NCI-H748 (cell line): ENCODE measurements around the gene KLRC4.
A peak's percentile ranks its signal among the peaks of the same experiment; 100 is the strongest.
"Not testable (repeated sequence)": the region's sequence is repeated elsewhere in the genome, so short reads cannot be mapped to it uniquely, and the experiment has no call there.

Experiments used
- DNase-seq: peaks from one replicate; lab custom pipeline; 2025; ENCODE audit not compliant: unreplicated experiment; lab: John Stamatoyannopoulos, UW

Gene KLRC4

DNA sequence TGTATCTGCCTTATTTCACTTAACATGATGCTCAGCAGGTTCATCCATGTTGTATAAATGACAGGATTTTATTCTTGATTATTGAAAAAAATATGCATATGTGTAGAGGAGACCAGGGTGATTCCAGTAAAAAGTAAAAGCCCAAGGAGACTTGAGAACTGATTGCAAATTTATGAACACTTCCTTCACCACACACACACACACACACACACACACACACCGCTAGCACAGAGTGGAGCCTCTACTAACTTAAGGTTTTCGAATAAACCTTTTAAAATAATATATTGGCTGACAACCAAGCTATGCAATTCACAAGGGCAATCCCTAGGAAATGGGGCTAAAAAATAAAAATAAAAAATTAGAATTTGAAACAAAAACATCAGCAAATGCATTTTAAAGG is 11.4 kb downstream of the KLRC4 start:
- no peak for DNase-seq

DNA sequence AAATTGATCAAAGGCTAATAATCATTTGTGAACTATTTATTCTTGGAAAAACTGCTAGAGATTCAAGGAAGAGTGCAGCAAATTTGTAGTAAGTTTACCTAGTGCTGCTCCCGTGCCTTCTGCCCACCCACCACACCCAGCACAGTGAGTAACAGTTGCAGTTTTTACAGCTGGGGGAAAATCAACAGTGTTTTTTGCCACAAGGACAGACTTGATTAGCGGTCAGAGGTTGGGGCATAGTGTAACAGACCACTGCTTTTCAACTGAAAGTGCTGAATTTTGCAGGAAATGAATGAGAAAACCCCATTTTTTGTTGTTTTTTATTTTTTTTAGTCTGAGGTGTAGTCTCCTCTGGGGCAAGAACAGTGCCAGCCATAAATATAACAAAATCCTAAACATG is 12.3 kb downstream of the KLRC4 start:
- no peak for DNase-seq

DNA sequence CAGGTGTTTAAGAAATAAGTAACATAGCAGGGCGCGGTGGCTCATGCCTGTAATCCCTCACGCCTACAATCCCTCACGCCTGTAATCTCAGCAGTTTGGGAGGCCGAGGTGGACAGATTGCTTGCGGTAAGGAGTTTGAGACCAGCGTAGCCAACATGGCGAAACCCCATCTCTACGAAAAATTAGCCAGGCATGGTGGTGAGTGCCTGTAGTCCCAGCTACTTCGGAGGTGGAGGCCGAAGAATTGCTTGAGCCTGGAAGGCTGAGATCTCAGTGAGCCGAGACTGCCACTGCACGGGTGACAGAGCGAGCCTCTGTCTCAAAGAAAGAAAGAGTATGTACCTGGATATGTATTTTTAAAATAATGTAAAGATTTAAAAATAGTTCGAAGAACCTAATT is 13.4 kb downstream of the KLRC4 start:
- not testable (repeated sequence) for DNase-seq

DNA sequence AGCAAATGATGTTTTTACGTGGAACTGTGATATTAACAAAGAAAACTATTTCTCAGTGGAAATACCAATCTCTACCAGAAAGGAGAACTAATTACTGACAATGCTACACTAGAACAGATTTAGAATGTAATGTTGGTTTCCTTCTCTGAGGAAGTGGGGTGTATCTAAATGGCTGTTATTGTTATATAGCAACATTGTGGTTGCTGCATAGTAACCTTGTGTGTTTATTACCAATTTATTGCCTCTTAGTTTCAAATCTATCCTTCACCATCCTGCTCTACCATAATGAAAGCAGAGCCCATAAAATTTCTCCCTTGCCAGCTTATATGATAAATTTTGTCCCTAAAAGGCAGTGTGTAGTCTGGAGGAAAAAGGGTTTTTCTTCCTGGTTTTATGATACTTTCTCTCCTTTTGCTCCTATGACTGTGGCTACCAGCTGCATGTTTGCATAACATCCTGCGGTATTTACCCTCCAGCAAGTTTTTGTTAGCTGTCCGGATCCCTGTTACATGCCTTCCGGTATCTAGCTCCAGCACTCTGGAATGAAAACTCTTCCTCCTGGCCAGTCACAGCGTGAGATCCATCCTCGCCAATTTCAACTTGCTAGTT is 14.1 kb downstream of the KLRC4 start:
- peak; percentile 30 for DNase-seq

DNA sequence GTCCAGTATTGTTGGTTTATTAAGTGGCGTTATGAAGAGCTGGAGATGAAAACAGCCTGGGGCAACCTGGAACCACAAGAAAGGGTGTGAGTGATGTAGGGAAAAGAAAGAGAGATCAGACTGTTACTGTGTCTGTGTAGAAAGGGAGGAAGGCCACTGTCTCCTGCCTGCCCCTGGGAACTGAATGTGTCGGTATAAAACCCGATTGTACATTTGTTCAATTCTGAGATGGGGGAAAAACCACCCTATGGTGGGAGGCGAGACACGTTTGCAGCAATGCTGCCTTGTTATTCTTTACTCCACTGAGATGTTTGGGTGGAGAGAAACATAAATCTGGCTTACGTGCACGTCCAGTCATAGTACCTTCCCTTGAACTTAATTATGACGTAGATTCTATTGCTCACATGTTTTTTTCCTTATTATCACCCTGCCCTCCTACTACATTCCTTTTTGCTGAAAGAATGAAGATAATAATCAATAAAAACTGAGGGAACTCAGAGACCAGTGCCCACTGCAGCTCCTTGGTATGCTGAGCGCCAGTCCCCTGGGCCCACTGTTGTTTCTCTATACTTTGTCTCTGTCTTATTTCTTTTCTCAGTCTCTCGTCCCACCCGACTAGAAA is 14.9 kb downstream of the KLRC4 start:
- not testable (repeated sequence) for DNase-seq

DNA sequence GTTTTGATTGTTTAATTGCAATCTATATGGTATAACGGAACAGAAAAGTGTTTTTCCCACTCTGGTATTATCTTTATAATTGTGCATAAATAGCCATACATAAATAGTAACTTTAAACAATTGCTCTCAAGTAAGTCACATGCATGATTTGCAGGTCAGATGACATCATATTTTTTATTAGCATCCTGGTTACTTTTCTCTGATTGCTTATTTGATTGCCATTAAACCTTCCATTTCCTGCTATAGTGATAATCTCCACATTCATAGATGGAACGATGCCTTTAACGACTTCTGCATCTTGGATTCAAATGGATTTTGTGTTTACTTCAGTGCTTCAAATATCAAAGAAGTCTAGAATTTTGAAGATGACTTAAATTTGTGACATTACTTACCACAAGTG is 16.3 kb downstream of the KLRC4 start:
- DNase-seq = no peak

DNA sequence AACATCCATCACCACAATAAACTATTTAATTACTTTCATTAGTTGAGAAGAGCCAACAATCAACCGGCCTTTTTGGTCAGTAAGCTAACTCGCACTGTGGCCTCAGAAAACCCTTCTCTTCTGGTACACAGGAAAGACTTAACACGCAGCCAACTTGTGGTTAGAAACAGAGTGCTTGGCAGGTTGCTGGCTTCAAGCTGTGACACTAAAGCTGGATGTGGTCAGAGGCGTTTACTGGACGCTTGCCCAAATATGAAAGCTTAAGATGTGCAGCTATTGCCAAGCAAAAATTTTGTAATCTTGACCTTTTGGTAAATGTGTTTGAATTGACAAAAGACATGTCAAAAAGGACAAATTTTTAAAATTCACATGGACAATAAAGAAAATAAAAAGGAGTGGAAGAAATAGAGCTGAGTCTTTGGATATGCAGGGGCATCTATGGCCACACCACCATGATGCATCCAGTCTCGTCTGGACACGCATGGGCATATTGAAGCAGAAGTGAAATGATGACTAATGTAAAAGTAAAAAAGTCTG is 17.1 kb downstream of the KLRC4 start:
- DNase-seq = peak; percentile 28

DNA sequence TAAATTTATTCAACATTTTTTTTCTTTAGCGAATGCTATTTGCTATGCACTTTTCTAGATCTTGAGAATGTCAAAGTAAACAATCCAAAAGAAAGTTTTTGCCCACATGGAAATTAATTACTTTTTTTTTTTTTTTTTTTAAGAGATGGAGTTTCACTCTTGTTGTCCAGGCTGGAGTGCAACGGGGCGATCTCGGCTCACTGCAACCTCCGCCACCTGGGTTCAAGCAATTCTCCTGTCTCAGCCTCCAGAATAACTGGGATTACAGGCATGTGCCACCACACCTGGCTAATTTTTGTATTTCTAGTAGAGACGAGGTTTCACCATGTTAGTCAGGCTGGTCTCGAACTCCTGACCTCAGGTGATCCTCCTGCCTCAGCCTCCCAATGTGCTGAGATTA is 18.6 kb downstream of the KLRC4 start:
- not testable (repeated sequence) for DNase-seq

DNA sequence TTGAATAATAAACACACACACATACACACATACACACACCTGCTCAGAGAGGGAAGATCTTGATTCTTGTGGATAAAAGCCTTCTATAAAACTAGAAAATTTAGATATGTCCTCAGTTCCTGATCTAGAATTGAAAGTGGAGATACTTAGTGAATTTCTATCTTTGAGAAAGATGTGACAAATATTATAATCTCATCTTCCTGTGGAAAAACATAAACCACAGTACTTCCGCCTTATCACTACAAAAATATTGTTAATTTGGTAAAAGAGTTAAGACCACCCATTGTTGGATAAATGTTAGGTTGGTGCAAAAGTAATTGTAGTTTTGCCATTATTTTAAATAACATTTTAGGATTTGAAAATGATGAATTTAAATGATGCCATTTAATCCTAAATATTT is 19.7 kb downstream of the KLRC4 start, which contains the start of gene KLRK1:
KLRK1 (minus strand) TSS at position 138 of the 400 bp plus-strand sequence. CDS start 1,231 bp downstream, outside the sequence.
- DNase-seq = no peak

DNA sequence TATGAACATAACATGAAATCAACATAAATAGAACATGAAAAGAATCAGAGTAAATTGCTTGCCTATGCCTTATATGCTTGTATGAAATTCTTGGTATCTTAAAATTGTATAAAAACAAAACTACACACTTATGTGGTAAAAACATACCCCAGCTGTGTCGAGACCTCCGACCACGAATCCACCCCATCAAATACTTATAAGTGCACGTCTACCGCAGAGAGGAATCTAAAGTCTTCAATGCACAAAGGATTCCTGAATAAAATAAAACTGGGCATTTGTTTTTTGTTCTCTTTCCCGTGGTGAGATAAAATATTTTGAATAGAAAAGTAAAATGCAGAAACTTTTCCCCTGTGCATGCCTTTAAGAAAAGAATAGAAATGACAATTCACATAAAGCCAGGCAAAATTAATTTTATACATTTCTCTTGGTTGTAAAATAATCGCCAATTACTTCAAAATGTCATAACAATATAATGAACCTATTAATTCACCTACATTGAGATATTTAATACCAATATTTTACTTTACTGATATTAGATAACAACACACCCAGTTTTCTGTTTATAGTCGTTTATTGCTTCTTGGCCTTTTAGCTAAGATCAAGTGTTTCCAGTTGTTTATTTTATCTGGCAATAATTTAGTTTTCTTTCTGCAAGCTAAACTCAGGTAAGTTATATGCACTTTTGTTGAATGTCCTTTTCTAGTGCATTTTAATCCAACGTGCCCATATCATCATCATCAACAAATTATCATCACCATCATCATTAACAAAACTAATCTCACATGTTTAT is 20.7 kb downstream of the KLRC4 start:
- no peak for DNase-seq

DNA sequence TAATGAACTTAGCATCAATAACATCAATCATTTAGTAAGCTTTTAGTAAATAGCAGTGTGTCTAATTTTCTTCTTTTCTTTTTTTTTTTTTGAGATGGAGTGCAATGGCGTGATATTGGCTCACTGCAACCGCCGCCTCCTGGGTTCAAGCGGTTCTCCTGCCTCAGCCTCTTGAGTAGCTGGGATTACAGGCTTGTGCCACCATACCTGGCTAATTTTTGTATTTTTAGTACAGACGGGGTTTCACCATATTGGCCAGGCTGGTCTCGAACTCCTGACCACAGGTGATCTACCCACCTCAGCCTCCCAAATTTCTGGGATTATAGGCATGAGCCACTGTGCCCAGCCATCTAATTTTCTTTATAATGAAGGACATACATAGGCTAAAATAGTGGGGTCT is 22.1 kb downstream of the KLRC4 start:
- not testable (repeated sequence) for DNase-seq

DNA sequence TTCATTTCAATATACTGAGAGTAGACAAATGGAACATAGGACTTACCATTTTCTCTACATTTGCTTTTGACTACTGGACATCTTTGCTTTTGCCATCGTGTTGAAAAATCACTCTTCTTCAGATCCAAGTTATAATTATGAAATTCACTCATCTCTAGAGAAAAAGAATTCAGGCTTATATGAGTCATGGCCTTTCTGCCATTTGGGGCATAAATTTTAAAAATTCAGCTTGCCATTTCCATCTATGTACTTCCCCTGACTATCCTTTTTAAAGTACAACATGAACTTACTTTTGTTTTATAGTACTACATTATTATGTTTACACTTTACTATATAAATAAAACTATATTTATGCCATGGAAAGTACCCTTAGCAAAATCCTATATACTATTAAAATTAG is 22.7 kb downstream of the KLRC4 start:
- no peak for DNase-seq

DNA sequence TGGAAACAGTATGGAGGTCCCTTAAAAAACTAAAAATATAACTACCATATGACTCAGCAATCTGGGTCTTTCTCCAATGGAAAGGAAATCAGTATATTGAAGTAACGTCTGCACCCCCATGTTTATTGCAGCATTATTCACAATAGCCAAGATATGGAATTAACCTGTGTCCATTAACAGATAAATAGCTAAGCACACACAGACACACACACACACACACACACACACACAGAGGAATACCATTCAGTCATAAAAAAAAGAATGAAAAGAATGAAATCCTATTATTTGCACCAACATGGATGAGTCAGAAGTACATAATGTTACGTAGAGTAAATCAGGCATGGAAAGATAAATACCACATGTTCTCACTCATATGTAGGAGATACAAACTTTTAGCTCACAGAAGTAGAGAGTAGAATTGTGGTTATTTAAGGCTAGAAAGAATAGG is 24.4 kb downstream of the KLRC4 start:
- DNase-seq = no peak

DNA sequence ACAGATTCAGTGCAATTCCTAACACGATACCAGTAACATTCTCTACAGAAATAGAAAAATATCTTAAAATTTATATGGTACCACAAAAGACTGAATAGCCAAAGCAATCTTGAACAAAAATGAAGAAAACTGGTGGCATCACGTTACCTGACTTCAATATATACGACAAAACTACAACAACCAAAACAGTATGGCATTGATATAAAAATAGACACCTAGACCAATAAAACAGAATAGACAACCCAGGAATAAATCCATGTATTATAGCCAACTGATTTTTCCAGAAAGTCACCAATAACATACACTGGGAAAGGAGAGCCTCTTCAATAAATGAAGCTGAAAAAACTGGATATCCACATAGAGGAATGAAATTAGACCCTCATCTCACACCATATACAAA is 25.4 kb downstream of the KLRC4 start:
- DNase-seq = no peak

DNA sequence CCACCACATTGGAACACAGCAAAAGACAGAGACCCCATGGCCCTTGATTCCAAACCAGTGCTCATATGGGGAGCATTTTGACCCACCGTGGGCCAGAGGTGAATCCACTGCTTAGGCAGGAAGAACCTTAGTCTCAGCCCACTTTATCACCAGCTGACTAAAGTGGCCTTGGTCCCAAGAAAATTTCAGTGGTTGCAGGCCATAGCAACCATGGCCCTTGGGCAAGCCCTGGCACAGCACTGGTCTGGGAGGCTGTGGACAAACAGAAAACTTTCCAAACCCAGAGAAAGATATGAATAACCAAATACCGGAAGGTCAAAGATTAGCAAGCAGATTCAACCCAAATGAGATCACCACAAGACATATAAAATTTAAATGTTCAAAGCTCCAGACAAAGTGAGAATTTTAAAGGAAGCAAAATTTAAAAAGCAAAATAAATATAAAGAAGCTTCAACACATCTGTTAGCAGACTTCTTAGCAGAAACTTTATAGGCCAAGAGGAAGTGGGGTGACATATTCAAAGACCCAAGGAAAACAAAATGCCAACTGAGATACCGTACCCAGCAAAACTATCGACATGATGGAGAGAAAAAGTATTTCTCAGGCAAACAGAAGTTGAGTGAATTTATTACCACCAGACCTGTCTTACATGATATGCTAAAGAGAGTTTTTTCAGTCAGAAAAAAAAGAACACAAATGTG is 27.5 kb downstream of the KLRC4 start:
- DNase-seq = no peak

DNA sequence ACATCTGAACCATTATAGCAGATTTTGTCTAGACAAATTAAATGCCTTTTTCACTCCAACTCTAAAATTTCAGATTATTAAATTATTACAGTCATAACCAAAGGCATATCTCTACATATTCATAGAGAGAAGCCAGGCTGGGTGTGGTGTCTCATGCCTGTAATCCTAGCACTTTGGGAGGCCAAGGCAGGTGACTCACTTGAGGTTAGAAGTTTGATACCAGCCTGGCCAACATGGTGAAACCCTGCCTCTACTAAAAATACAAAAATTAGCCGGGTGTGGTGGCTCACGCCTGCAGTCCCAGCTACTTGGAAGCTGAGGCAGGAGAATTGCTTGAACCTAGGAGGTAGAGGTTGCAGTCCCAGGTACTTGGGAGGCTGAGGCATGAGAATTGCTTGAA is 30.8 kb downstream of the KLRC4 start:
- not testable (repeated sequence) for DNase-seq

DNA sequence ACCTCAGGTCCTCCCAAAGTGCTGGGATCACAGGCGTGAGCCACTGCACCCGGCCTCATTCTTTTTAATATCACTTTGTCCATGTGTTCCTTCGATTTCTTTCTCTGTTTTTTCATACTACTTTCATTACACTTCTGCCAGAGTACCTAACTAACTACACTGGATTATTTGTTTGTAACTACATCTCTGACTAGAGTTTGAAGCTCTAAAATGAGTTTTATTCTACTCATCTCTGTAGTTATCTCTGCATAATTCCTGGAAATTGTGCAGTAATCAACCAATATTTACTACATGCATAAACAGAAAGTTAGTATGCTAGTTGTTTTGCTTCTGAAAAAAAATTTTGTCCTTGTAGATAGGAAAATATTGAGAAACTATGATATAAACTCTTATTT is 34.9 kb downstream of the KLRC4 start:
- DNase-seq = no peak

DNA sequence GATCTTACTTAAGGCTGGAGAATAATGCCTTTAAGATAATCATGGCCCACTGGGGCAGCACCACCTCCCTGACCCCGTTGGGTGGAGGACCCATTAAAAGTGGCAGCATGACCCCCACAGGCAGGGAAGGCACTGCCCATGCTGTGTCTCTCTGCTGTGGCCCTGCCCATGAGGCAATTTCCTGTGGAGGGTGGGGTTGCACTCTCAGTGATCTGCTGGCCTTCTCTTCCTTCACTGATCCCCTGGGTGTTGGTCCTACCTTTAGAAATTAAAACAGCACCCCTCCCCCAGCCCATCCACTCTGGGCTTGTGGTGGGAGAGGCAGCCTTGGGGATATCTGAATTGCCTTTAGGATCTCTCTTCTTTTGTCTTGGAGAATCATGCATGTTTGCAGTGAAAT is 37.0 kb downstream of the KLRC4 start:
- DNase-seq = no peak

DNA sequence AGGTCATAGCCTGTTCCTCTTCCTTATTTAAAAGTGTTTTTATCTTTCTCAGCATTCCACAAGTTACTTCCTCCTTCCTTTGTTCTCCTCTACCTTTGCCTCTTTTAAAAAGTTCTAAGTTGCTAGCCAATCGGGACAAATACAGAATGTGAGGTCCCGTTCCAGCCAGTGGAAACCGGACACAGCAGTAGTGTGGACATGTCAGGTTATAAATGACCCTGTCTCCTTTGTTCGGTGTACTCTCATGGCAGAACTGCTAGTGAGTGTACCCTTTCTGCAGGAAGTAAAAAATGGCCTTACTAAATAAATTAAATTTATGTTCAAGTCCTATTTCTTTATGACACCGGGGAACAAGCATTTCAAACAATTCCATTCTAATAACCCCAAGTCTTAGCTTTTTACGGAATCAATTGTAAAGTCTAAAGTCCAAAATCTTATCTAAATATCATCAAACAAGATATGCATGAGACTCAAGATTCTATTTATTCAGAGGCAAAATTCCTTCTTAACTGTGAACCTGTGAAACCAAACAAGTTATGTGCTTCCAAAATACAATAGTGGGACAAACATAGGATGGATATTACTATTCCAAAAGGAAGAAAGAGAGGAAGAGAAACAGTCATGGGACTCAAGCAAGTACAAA is 37.5 kb downstream of the KLRC4 start:
- not testable (repeated sequence) for DNase-seq

DNA sequence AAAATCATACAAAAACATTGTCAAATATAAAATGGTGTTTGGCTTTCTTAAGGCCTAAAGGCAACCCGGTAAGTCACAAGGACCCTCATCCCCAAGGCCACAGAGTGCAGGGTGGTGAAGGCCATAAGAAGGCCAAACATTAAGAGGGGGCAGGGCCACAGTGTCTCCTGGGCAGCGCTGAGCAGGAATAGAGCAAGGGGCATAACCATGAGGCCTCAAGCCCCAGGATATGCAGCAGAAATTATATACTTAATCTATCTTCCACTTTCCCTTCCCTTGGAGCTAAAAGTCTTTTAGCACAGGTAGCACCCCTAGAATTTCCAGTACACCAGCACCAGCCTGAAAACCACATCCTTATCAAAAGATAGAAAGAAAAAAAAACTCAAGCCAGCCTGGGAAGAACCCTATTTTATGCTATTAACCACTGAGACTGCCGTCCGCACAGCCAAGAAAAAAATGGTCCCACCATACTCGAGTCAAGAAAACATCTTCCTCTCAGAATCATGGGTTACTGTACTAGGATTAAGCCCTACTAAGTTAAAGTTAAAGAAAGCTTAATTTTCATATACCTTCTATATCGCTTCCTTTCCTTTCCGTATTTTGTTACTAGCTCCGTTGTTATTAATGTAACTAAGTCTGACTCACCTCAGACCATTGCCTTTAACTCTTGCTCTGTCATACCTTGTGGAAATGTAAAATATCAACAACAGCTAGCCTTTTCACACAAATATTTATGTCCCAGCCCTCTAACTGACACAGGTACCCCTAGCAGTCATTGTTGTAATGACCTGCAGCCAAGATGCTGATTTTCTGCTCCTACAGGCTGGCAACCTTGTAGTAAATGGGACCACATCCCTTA is 39.8 kb downstream of the KLRC4 start:
- no peak for DNase-seq
